Parathyroid adenoma (tissue), 2 donors: ENCODE results near the gene KRT10.
A peak's percentile ranks its signal among the peaks of the same experiment; 100 is the strongest.

Source experiments
- H2AFZ ChIP-seq: fragments of 300-600 bp; sonication (generic); one replicate; pipeline ENCODE4 v1.7.0; 2017; ENCODE audit warnings: antibody characterized with exemption, mild to moderate bottlenecking
- H3K27ac ChIP-seq: fragments of 300-600 bp; sonication (generic); one replicate; pipeline ENCODE4 v1.7.0; 2017
- H3K27me3 ChIP-seq: fragments of 300-600 bp; sonication (generic); one replicate; pipeline ENCODE4 v1.7.0; 2017; ENCODE audit warnings: low read length; ENCODE audit not compliant: control insufficient read depth, insufficient read depth
- H3K36me3 ChIP-seq: fragments of 300-600 bp; sonication (generic); one replicate; pipeline ENCODE4 v1.7.0; 2017; ENCODE audit warnings: low read length; ENCODE audit not compliant: control insufficient read depth, insufficient read depth
- H3K4me1 ChIP-seq: fragments of 300-600 bp; sonication (generic); one replicate; pipeline ENCODE4 v1.7.0; 2017; ENCODE audit warnings: control low read depth
- H3K4me2 ChIP-seq: fragments of 300-600 bp; sonication (generic); one replicate; pipeline ENCODE4 v1.7.0; 2017; ENCODE audit warnings: low read length
- H3K4me3 ChIP-seq: fragments of 300-600 bp; sonication (generic); one replicate; pipeline ENCODE4 v1.7.0; 2017; ENCODE audit warnings: low read depth, low read length
- H3K79me2 ChIP-seq: fragments of 300-600 bp; sonication (generic); one replicate; pipeline ENCODE4 v1.7.0; 2017; ENCODE audit warnings: control low read depth
- H3K9ac ChIP-seq: fragments of 300-600 bp; sonication (generic); one replicate; pipeline ENCODE4 v1.7.0; 2017; ENCODE audit warnings: mild to moderate bottlenecking
- H3K9me3 ChIP-seq: fragments of 300-600 bp; sonication (generic); one replicate; pipeline ENCODE4 v1.7.0; 2017; ENCODE audit warnings: low read length; ENCODE audit not compliant: control insufficient read depth
- TF ChIP-seq, protein P1 (sequence below): fragments of 300-600 bp; sonication (generic); IDR thresholded peaks from one replicate; pipeline ENCODE4 v1.7.0; 2017; ENCODE audit warnings: antibody characterized with exemption, mild to moderate bottlenecking
- donor health status: primary hyperparathyroidism.

KRT10 gene

DNA sequence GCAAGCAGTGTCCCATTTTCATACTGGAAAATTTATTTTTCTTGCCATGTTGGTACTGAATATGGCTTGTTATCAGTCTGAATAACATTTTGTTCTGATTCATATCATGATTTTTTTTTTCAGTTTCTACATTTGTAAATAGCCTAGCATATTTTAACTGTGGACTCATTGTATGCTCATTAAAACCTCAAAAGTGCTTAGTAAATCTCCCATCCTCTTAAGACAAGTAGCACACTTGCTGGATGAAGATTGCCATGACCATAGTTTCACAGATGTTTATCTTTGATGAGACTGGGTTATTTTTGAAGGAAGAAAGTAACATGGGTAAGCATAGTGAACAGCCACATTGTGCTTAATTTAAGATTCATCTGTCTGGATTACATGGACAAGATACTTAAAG lies 878 bp downstream of the KRT10 start:
- Histone ChIP-seq H3K36me3 (no peaks in the 10 kb centered on the region), H3K27ac (no peak overlapping the region), H3K79me2 (peaks cover 3% of the 10 kb centered on the region), H3K27me3 (no peaks in the 10 kb centered on the region), H3K4me2 (no peak overlapping the region), H3K9ac (no peak overlapping the region), H3K4me3 (no peak overlapping the region), H3K4me1 (peaks cover 8% of the 10 kb centered on the region), H2AFZ (no peak overlapping the region), H3K9me3 (no peaks in the 10 kb centered on the region)
- TF ChIP-seq, protein P1, sequence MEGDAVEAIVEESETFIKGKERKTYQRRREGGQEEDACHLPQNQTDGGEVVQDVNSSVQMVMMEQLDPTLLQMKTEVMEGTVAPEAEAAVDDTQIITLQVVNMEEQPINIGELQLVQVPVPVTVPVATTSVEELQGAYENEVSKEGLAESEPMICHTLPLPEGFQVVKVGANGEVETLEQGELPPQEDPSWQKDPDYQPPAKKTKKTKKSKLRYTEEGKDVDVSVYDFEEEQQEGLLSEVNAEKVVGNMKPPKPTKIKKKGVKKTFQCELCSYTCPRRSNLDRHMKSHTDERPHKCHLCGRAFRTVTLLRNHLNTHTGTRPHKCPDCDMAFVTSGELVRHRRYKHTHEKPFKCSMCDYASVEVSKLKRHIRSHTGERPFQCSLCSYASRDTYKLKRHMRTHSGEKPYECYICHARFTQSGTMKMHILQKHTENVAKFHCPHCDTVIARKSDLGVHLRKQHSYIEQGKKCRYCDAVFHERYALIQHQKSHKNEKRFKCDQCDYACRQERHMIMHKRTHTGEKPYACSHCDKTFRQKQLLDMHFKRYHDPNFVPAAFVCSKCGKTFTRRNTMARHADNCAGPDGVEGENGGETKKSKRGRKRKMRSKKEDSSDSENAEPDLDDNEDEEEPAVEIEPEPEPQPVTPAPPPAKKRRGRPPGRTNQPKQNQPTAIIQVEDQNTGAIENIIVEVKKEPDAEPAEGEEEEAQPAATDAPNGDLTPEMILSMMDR, result no peak

DNA sequence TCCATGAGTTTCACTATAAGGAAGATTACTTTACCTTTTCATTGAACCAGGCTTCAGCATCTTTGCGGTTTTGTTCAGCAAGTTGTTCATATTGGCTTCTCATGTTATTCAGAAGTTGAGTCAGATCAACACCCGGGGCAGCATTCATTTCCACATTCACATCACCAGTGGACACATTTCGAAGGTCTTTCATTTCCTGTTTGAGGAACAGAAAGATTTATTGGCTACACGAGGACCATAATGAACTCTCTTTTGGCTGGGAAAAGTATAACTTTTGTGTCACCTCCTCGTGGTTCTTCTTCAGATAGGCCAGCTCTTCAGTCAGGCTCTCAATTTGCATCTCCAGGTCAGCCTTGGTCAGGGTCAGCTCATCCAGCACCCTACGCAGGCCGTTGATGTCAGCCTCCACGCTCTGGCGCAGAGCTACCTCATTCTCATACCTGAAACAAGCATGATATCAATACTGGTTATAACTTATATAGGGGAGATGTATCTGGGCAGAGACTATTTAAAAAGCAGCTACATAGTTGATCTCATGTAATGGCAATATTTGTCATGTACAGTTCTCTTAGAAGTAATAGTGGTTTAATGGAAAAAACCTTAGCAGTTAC lies 2.1 kb downstream of the KRT10 start:
- peaks cover 8% of the 10 kb centered on the region for H3K4me1 ChIP-seq
- no peaks in the 10 kb centered on the region for H3K9me3 ChIP-seq
- H3K27ac ChIP-seq, result peak overlapping the region; percentile 77
- no peak overlapping the region for H3K4me3 ChIP-seq
- TF ChIP-seq, protein P1, result no peak
- no peak overlapping the region for H3K9ac ChIP-seq
- no peaks in the 10 kb centered on the region for H3K27me3 ChIP-seq
- no peaks in the 10 kb centered on the region for H3K79me2 ChIP-seq
- peak overlapping the region; percentile 78 for H3K4me2 ChIP-seq
- peak overlapping the region; percentile 94 for H2AFZ ChIP-seq
- no peaks in the 10 kb centered on the region for H3K36me3 ChIP-seq

DNA sequence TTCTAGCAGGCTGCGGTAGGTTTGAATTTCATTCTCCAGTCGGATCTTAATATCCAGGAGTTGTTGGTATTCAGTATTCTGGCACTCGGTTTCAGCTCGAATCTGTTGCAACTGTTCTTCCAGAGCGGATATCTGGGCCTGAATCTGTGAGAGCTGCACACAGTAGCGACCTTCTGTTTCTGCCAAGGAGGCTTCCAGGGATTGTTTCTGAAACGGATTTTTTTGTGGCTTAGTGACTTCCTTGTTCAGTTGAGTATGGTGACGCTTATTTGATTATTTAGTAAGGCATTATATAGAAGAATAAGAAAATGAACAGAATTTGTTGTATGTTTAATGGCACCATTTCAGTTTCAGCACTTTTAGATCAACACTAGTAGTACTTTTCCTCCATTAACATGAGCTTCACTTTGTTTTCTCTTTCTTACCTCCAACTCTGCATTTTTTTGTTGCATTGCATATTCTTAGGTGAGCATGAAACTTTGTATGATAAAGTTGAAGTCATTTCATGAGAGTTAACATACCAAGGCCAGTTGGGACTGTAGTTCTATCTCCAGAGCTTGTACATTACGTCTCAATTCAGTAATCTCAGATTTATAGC lies 2.8 kb downstream of the KRT10 start:
- peak overlapping the region; percentile 78 for H3K4me2 ChIP-seq
- TF ChIP-seq, protein P1, result no peak
- H3K4me3 ChIP-seq, result peak overlapping the region; percentile 79
- H3K27me3 ChIP-seq, result no peaks in the 10 kb centered on the region
- no peaks in the 10 kb centered on the region for H3K36me3 ChIP-seq
- H3K9ac ChIP-seq, result no peak overlapping the region
- H3K79me2 ChIP-seq, result no peaks in the 10 kb centered on the region
- H3K9me3 ChIP-seq, result no peaks in the 10 kb centered on the region
- peak overlapping the region; percentile 77 for H3K27ac ChIP-seq
- H2AFZ ChIP-seq, result peak overlapping the region; percentile 94
- H3K4me1 ChIP-seq, result peaks cover 8% of the 10 kb centered on the region

DNA sequence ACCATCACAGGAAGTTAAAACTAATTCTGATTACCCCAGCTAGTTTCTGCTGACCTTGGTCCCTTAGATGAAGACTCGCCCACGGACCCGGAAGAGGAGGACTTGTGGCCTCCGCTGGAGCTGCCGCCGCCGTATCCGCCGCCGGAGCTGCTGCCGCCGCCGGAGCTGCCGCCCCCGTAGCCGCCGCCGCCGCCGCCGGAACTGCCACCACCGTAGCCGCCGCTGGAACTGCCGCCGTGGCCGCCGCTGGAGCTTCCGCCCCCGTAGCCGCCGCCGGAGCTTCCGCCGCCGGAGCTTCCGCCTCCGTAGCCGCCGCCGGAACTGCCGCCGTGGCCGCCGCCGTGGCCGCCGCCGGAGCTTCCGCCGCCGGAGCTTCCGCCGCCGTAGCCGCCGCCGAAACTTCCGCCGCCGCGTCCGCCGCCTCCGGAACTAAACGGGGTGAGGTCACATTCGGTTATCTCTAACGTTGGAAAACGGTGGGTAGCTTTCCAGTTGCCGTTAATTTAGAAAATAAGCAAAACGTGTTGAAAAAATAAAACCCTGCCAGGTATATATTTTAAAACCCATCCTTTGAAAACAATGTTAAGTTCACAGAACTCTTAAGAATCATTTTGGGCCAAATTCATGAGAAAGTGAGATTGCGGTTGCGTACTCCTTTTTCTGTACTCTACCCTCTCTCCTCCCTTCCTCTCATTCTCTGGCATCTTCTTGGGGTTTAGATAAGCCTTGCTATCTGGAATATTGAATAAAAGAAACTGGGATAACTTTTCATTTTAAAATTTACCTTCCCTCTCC lies 3.5 kb downstream of the KRT10 start:
- H3K36me3 ChIP-seq, result no peaks in the 10 kb centered on the region
- no peaks in the 10 kb centered on the region for H3K27me3 ChIP-seq
- no peaks in the 10 kb centered on the region for H3K79me2 ChIP-seq
- TF ChIP-seq, protein P1, result no peak
- peak overlapping the region; percentile 94 for H2AFZ ChIP-seq
- peak overlapping the region; percentile 82 for H3K4me3 ChIP-seq
- H3K4me1 ChIP-seq, result peaks cover 8% of the 10 kb centered on the region
- H3K9ac ChIP-seq, result no peak overlapping the region
- H3K9me3 ChIP-seq, result no peaks in the 10 kb centered on the region
- peak overlapping the region; percentile 79 for H3K4me2 ChIP-seq
- H3K27ac ChIP-seq, result peak overlapping the region; percentile 77
